ENCODE results near the gene PACS2.

Gene PACS2

GRCh38 chr14:105369653-105370040 is 55.1 kb downstream of the PACS2 start:
- ATAC-seq: no peak

DNA sequence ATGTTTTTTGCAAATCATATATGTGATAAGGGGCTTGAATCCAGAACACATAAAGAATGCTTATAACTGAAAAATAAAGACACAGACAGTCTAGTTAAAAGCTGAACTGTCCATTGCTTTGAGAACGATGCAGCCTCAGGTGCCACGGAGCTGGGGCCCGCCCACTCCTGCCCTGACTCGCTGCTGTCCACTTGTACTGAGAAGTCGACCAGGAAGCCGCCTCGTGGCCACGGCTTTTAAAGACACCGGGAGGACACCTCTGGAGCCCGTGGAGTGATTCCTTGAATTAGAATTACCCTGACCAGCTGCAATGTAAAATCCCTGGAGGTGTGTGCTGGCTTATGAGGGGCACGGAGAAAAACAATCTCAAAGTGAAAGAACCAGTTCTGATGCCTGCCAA is 59.8 kb downstream of the PACS2 start:
- ATAC-seq: no peak
- no peak for DNase-seq

More at GRCh38 chr14:105369653-105370040, 55.1 kb downstream of the PACS2 start:
- no peak for DNase-seq

DNA sequence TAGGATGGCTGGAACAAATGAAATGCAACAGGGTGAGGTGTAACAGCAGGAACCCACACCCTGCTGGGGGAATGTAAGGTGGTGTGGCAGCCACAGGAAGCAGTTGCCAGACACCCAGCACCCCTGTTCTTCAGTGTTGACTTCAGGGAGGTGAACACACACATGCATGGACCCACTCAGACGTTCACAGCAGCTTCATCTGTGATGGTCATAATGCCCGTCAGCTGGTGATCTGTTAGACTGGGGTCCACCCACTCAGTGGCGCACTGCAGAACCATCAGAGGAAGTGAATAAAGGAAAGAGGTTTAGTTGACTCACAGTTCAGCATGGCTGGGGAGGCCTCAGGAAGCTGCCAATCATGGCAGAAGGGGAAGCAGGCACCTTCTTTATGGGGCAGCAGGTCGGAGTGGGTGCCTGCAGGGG is 61.1 kb downstream of the PACS2 start:
- DNase-seq: peak; percentile 71
- ATAC-seq: peak; percentile 83

DNA sequence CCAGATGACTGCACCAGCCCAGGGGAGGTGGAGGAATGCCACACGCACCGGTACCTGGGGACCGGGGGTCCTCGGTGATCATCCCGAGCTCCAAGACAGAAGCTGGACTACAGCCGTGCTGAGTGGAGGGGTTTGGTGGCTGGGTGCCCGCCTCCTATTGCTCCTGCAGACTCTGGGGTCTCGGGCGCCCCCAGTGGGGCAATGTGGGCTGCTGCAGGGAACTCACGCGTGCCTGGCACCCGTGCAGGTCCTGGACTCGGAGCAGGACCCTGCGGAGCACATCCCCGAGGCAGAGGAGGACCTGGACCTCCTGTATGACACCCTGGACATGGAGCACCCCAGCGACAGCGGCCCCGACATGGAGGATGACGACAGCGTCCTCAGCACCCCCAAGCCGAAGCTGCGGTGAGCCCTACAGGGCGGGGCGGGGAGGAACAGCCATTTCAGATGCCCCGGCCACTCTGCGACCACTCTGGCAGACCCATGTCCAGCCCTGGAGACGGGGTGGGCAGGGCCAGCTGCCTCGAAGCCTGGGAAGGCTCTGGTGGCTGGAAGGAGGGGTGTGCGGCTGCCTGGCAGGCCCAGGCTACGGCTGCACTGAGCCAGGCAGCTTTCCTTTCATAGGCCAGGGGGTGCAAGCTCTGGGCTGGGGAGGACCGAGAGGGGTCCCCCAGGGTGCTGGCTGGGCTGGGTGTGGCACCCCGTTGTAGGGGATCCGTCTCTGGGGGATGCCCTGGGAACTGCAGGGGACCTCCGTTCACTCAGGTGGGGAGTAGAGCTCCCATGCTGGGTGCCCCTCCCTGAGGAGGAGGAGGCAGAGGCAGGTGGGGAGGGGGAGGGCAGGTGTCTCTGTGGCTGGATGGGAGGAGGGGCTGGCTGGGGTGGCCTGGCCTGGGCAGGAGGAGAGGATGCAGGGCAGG is 62.2 kb downstream of the PACS2 start:
- ATAC-seq (no peak), DNase-seq (no peak)

DNA sequence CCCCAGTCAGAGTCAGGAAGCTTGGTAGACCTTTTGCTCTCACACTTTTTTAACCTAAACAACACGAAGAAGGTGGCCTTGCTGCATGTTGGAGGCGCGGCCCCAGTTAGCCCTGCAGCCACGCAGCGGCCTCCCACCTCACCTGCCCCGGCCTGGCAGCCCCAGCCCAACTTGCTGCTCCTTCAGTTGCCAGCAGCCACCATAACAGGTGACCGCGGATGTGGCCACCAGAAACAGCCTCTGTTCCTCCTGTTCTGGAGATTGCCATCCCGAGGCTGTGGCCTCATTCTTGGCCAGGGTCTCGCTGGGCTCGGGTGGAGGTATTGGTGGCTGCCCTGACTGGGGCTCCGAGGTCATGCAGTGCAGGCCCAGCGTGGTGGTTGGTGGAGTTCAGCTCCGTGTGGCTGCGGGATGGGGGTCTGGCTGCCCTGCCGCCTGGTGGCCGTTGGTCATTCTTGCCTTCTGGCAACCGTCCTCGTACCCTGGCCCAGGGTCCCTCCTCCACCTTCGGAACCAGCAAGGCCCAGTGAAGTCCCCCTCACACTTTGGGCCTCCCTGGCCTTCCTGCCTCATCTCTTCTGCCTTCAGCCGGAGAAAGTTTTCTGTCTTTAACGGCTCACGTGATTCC is 63.1 kb downstream of the PACS2 start:
- DNase-seq: no peak
- ATAC-seq: no peak

GRCh38 chr14:105378199-105378598 is 63.7 kb downstream of the PACS2 start:
- ATAC-seq (no peak), DNase-seq (no peak)

DNA sequence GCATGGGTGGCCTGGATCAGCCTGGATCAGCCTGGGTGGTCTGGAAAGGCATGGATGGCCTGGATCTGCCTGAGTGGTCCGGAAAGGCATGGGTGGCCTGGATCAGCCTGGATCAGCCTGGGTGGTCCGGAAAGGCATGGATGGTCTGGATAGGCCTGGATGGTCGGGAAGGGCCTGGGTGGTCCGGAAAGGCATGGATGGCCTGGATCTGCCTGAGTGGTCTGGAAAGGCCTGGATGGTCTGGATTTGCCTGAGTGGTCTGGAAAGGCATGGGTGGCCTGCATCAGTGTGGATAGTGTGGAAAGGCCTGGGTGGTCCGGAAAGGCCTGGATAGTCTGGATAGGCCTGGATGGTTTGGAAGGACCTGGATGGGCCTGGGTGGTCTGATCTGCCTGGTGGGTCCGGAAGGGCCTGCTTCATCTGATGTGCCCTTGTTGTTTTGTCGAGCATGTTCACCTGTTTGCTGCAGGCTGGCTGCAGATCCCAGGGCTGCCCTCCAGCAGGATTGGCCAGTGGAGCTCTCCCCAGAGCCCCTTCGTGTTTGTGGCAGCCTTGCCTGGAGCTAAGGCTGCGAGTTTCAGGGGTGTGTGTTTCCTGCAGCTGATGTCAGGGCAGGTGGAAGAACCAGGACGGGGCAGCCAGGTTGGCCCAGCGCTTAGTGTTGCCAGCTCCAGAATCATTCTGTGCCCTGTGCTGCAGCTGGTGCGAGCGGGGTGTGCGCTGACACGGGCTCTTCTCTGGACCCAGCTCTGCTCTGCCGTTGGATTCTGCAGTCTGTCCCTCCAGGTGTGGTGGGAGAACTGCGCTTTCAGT is 64.5 kb downstream of the PACS2 start:
- ATAC-seq: no peak

DNA sequence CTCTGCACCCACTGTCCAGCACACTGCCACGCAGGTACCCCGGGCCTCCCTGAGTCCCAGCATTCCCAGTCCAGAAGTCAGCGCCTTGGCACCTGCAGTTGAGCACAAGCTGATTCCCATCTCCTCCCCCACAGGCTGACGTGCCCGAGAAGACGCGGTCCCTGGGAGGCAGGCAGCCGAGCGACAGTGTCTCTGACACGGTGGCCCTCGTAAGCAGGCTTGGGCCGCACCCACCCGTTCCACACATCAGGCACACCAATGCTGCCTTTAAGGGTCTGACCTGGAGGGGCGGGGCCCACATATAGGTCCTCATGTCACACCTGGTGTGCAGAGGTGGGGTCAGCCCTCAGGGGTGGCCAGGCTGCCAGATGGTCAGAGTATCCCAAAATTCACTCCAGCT is 65.4 kb downstream of the PACS2 start:
- ATAC-seq (no peak), DNase-seq (no peak)

More for the DNA sequence above, 64.5 kb downstream of the PACS2 start:
- no peak for DNase-seq

- no peak for DNase-seq
- no peak for ATAC-seq
These were observed 66.2 kb downstream of the PACS2 start for GRCh38 chr14:105380756-105381155.

GRCh38 chr14:105381446-105382342 is 67.1 kb downstream of the PACS2 start:
- ATAC-seq: peak; percentile 5
- no peak for DNase-seq

GRCh38 chr14:105382343-105383082 is 68.0 kb downstream of the PACS2 start:
- no peak for DNase-seq
- no peak for ATAC-seq

DNA sequence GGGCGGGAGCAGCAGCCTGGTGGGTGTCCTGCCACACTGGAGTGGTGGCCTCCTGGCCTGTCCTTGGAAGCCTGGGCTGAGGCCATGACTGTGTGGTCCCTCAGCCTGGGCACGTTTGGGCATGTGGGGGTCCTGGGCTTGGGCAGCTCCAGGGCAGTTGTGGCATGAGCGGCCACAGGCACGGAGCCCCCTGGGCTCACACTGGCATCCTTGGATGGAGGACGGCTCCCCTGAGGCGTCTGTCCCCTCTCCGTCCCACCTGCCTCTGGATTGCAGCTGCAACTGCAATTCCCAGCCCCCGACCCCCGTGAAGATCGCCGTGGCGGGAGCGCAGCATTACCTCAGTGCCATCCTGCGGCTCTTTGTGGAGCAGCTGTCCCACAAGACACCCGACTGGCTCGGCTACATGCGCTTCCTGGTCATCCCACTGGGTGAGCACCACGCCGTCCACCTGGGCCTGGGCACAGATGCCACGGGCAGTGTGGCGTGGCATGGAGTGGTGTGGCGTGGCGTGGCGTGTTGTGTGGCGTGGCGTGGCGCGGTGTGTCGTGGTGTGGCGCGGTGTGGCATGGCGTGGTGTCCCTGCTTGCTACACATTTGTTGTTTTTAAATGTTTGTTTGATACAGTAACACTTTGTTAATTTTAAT is 68.7 kb downstream of the PACS2 start:
- ATAC-seq: no peak
- DNase-seq: no peak

DNA sequence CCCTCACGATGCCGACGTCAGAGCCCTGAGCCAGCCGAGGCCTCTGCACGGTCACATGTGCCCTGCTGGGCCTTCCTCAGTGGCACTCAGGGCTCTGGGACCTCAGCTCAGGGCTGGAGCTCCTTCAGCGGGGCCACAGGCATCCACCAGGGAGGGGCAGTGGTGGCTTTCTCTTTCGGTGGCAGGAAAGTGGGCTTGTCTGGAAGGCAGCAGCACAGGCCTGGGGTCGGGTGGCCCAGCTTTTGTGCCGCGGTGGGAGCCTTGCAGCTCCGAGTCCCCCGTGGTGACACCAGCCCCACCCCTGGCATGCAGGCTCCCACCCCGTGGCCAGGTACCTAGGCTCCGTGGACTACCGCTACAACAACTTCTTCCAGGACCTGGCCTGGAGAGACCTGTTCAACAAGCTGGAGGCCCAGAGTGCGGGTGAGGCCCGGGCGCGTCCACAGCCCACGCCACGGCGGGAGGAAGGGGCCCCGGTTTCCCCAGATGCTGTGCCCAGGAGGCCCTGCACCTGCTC is 69.6 kb downstream of the PACS2 start:
- ATAC-seq: no peak

DNA sequence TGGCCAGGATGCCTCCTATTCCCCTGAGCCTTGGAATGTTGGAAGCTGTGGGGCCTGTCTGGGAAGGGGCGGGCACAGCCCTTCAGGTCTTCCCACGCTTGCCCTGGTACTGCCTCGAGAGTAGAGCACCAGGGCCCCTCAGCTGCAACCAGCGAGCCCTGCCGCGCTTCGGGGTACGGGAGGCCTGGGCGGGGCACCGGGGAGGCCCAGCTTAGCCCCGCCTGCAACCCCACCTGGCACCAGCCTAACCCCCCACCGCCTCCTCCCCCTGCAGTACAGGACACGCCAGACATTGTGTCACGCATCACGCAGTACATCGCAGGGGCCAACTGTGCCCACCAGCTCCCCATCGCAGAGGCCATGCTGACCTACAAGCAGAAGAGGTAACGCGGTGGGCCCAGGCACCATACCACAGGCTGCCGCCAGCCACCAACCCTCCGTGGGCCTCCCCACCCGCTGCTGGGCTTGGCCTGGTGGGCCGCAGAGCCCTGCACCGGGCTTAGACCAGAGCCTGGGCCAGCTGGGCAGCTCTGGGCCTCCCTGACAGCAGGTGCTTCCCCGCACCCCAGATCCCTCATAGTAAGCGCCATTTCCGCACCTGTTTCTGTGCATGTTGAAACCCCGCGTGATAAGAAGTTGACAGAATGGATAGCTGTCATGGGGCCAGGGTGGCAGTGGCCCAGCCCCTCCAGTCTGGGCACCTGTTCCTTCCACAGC is 70.2 kb downstream of the PACS2 start:
- DNase-seq (no peak), ATAC-seq (no peak)

More for the DNA sequence above, 69.6 kb downstream of the PACS2 start:
- no peak for DNase-seq

GRCh38 chr14:105385322-105385637 is 70.7 kb downstream of the PACS2 start:
- ATAC-seq: no peak

DNA sequence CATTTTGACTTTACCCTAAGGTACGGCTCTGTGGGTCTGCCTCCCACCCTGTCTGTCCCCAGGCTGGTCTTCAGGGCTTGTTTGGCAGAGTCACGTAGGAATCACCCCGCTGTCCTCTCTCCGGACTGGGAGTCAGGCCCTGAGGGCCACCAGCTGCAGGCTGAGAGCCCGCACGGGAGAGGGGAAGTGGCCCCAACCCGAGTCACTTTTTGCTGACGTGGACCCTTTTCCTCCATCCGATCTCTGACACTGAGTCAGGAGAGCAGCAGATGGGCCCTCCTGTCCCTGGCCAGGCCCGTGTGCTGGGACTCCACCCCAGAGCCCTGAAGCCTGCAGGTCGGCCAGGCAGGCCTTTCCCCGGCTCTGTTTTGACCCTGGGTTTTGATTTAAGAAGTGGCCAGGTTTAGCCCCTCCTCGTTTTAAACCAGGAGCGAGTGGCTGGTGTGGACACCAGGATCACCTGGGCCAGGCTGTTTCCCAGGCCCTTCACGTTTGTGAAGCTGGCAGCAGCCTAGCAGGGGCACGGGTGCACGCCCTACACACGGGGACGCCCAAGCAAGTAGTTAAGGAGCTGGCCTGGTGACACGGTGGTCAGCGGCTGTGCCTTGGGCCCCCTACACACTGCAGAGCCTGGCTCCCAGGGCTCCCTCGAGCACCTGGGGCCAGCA is 71.3 kb downstream of the PACS2 start:
- no peak for DNase-seq
- ATAC-seq: no peak

More at GRCh38 chr14:105385322-105385637, 70.7 kb downstream of the PACS2 start:
- DNase-seq: no peak

GRCh38 chr14:105386581-105387529 is 72.3 kb downstream of the PACS2 start:
- no peak for ATAC-seq

DNA sequence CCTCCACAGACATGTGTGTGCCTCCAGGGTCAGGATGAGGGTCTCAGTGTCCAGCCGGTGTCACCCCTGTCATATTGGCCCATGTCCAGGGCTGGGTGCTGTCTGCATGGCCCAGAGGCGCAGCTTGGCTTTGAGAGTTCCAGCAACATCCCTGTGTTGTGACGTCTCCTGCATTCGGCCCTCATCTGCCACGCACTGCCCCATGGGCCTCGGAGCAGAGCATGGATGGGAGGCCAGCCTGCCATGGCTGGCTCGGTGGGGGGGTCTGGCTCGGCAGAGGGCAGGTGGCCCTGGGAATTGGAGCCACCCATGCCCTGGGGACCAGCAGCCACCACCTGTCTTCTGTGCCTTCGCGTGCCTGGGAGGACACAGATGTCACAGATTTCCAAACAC is 73.0 kb downstream of the PACS2 start:
- ATAC-seq: no peak
- DNase-seq: no peak

More at GRCh38 chr14:105386581-105387529, 72.3 kb downstream of the PACS2 start:
- no peak for DNase-seq

Measured in stimulated activated naive CD8-positive, alpha-beta T cell treated with anti-CD3 and anti-CD28 coated beads, Interleukin-15, Interleukin-2, amounts not matched to agents 100 U/mL and 50 U/mL, for 24 hours (primary cell).